Measurements from ENCODE around the gene DENND2C. TPM values are rescaled to one million over a fixed set of nuclear protein-coding genes. Genes with fewer than 3 reads are reported as not detected.

DENND2C gene
- total and polyA plus RNA-seq, 2 of the 13 experiments (the other 11 are each of a cell fraction or from before 2014, with no cell fraction given) = 0.08 to 0.33 TPM

- TF ChIP-seq ZIK1 (CRISPR knock-in tag; IDR thresholded peaks at IDR 0.05; ENCODE audit: borderline replicate concordance, low read depth) = 0 out of 2 replicates have a peak, but pooled peaks have one; percentile 24
- no peak for TF ChIP-seq ZNF766 (CRISPR knock-in tag; IDR thresholded peaks at IDR 0.05; ENCODE audit: borderline replicate concordance)
- no peak for TF ChIP-seq FOSL1 (CRISPR knock-in tag; IDR thresholded peaks at IDR 0.05; ENCODE audit: borderline replicate concordance)
- TF ChIP-seq AGO1 (IDR thresholded peaks at IDR 0.05; ENCODE audit: low read depth, low read length, poor library complexity, severe bottlenecking) = no peak
- TF ChIP-seq ZNF484 (CRISPR knock-in tag; IDR thresholded peaks at IDR 0.05; ENCODE audit: borderline replicate concordance, low read depth) = no peak
- no peak for TF ChIP-seq ZKSCAN1 (IDR thresholded peaks at IDR 0.05; ENCODE audit: low read length)
- TF ChIP-seq NFAT5 (CRISPR knock-in tag; IDR thresholded peaks at IDR 0.05) = no peak
- TF ChIP-seq HNF4G (IDR thresholded peaks at IDR 0.05; ENCODE audit: borderline replicate concordance, low read depth, low read length) = no peak
- 0 out of 2 replicates have a peak, but pooled peaks have one; percentile 18 for TF ChIP-seq HNF4G (CRISPR knock-in tag; IDR thresholded peaks at IDR 0.05; ENCODE audit: borderline replicate concordance, low read depth)
- TF ChIP-seq BRD4 (CRISPR knock-in tag; IDR thresholded peaks at IDR 0.05) = no peak
- 0 out of 2 replicates have a peak, but pooled peaks have one; percentile 46 for TF ChIP-seq ZNF563 (CRISPR knock-in tag; IDR thresholded peaks at IDR 0.05)
- peak; percentile 38; the same call in 1 of the 2 replicates for TF ChIP-seq ZNF446 (CRISPR knock-in tag; IDR thresholded peaks at IDR 0.05)
- no peak for TF ChIP-seq MYPOP (CRISPR knock-in tag; IDR thresholded peaks at IDR 0.05)
- no peak for TF ChIP-seq RFXANK (CRISPR knock-in tag; IDR thresholded peaks at IDR 0.05)
- TF ChIP-seq POLR2AphosphoS2 (IDR thresholded peaks at IDR 0.05; ENCODE audit: low read depth, low read length) = no peak
- 0 out of 2 replicates have a peak, but pooled peaks have one; percentile 36 for TF ChIP-seq ARID4A (CRISPR knock-in tag; IDR thresholded peaks at IDR 0.05; ENCODE audit: borderline replicate concordance)
- TF ChIP-seq SOX5 (CRISPR knock-in tag; IDR thresholded peaks at IDR 0.05; ENCODE audit: borderline replicate concordance) = no peak
- TF ChIP-seq RFX3 (CRISPR knock-in tag; IDR thresholded peaks at IDR 0.05) = no peak
- no peak for TF ChIP-seq MLX (CRISPR knock-in tag; IDR thresholded peaks at IDR 0.05)
- 0 out of 2 replicates have a peak, but pooled peaks have one; percentile 51 for TF ChIP-seq ZMYM4 (CRISPR knock-in tag; IDR thresholded peaks at IDR 0.05)
Observed at GRCh38 chr1:114669562-114670082, at the start of gene DENND2C (continued).
